GM12874 (cell line): Measurements from ENCODE around the gene MCAM.

Experiments
- CTCF ChIP-seq: IDR thresholded peaks from 2 replicates; pipeline ENCODE4 v1.5.1; 2011; ENCODE audit warnings: low read depth, mild to moderate bottlenecking, control low read depth, low read length, moderate library complexity; ENCODE audit not compliant: insufficient read depth

The MCAM gene

DNA sequence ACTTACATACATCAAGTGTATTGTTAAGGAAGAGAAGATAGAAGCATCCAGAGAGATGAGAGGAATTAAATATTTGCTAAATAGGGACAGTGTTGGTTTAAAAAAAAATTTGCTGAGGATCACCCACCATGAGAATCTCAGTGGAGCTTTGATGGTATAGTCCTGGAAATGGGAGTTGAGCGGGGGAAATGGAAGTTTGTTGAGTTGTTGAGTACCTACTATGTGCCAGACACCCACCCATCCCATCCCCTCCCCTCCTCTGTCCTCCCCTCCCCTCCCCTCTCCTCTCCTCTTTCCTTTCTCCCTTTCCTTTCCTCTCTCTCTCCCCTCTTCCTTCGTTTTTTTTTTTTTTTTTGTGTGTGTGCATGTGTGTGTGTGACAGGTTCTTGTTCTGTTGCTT is 34.3 kb upstream of the MCAM start:
- TF ChIP-seq CTCF, result no peak

- no peak for TF ChIP-seq CTCF
Observed at GRCh38 chr11:119350302-119350701, 33.4 kb upstream of the MCAM start.

DNA sequence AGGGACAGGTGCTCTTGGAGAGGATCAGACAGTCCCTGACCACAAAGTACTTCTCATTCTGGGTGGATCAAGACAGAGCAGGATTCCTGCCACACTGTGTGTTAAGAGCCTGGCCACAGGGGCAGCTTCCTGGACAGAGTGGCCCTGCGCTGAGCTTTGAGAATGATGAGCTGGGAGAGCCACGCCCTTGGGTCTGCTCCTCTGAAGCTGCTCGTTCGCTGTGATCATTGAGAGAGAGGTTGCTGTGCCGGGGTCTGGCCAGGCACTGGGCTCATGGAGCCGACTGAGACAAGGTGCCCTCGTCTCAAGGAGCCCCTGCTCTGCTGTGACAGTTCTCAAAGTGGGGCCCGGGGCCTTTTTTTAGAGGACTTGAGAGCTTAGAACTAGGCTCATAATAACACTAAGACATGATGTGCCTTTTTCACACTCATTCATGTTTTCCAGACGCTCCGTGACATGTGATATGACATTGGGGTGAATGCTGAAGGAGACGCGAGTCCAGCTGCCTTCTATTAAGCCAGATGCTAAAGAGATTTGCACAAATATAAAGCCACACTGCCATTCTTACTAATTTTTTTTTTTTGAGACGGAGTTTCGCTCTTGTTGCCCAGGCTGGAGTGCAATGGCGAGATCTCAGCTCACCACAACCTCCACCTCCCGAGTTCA is 31.1 kb upstream of the MCAM start:
- no peak for TF ChIP-seq CTCF

- no peak for TF ChIP-seq CTCF
Observed at GRCh38 chr11:119347242-119347641, 30.3 kb upstream of the MCAM start.

- no peak for TF ChIP-seq CTCF
Observed at GRCh38 chr11:119346605-119347004, 29.7 kb upstream of the MCAM start, which contains the start of gene MFRP. Gene MFRP, minus strand, starts transcription at chr11:119346705. Its CDS starts 192 bp downstream, at chr11:119346513.

DNA sequence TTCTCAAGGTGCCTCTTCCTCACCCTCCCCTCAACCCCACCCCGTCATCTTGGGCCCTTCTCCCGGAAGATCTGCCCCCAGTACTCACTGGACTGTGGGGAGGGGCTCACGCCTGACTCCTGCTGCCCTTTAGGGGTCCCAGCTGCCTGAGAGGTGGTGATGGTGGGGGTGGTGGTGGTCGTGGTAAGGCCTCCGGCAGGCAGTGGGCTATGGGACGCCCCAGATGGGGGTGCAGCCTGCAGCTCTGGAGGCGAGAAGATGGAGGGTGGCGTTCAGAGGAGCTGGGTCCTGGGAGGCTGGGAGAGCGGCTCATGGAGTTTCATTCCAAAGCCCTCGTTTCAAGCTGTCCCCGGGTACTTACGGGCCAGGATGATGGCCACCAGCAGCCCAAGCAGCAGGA is 28.8 kb upstream of the MCAM start:
- no peak for TF ChIP-seq CTCF

DNA sequence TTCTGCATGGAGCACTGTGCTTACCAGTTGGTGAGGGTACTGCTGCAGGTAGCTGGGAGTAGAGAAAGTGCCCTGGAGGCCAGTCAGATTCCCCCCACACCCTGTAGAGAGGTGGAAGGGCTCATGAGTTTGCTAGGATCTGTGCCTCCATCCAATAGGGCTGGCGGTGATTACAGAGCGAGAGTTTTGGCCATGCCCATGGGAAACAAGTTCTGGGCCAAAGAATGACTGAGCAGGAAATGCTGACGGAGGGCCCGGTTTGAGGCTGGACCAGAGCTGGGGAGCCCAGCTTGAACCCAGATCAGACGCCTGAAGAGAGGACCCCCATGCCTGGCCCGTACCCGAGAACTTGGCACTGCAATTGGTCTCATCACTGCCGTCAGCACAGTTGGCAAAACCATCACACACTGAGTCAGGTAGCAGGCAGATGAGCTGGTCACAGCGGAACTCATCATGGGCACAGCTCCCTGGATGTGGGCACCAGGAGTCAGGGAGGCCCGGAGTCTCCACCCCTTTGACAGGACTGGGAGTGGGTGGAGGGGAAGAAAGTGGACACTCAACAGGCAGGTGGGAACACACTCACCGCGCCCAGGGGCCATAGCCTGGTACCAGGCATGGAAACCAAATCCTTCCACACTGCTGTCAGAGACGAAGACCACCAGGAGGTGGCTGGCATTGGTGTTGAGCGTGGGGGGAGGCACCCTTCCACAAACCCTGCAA is 27.5 kb upstream of the MCAM start:
- TF ChIP-seq CTCF, result no peak
